Measurements from ENCODE around the gene DDC.

DNA sequence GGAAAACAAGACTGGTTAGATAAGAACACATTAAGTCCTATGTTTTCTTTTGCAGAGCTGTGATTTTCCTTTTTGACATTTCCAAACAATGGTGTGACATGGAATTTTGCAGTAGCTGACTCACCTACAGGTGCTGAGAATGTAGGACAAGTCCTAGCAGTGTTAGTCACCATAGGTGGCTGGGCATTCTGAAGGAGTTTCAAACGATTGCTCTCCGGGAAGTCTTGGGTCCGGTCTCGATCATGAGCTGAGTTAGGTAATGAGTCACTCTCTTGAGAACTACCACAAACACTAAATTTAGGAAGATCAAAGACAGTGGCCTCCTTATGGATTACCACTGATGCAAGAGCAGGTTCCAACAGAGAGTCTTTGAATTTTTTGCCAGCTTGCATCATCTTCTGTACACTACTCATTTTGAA is 118.7 kb downstream of the DDC start:
- TF ChIP-seq, protein P1, sequence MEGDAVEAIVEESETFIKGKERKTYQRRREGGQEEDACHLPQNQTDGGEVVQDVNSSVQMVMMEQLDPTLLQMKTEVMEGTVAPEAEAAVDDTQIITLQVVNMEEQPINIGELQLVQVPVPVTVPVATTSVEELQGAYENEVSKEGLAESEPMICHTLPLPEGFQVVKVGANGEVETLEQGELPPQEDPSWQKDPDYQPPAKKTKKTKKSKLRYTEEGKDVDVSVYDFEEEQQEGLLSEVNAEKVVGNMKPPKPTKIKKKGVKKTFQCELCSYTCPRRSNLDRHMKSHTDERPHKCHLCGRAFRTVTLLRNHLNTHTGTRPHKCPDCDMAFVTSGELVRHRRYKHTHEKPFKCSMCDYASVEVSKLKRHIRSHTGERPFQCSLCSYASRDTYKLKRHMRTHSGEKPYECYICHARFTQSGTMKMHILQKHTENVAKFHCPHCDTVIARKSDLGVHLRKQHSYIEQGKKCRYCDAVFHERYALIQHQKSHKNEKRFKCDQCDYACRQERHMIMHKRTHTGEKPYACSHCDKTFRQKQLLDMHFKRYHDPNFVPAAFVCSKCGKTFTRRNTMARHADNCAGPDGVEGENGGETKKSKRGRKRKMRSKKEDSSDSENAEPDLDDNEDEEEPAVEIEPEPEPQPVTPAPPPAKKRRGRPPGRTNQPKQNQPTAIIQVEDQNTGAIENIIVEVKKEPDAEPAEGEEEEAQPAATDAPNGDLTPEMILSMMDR (IDR thresholded peaks at IDR 0.05 in 8 of 11, conservative IDR thresholded peaks at IDR 0.05 in 3 of 11), result no peak
- no peak for TF ChIP-seq POLR2AphosphoS5 (IDR thresholded peaks at IDR 0.05)
